ENCODE results near the gene TSHZ2.

GRCh38 chr20:53279735-53280134 lies 307.6 kb downstream of the TSHZ2 start:
- TF ChIP-seq CTCF (IDR thresholded peaks at IDR 0.05) (no peak), POLR2A (IDR thresholded peaks at IDR 0.05) (no peak)

Data from heart left ventricle (tissue), 13 donors.